GM12891 (cell line): Measurements from ENCODE around the gene TENM3.
A peak's percentile ranks its signal among the peaks of the same experiment; 100 is the strongest.

ENCODE experiments used
- DNase-seq: peaks from one replicate; pipeline ENCODE4 v3.0.0; 2011; ENCODE audit warnings: low spot score; ENCODE audit not compliant: insufficient read length
- FAIRE-seq: peaks from 2 replicates; lab custom pipeline; 2011; peaks lifted over from hg19 to GRCh38; lab: Jason Lieb, UNC
- PAX5 ChIP-seq: IDR thresholded peaks from 2 replicates; pipeline ENCODE4 v1.6.1; 2011; ENCODE audit warnings: low read length, moderate library complexity, mild to moderate bottlenecking; ENCODE audit not compliant: insufficient read depth, severe bottlenecking
- POLR2A ChIP-seq: IDR thresholded peaks from 2 replicates; pipeline ENCODE4 v1.6.1; 2011; ENCODE audit warnings: low read depth, low read length, control low read depth
- POLR2AphosphoS5 ChIP-seq: IDR thresholded peaks from 2 replicates; pipeline ENCODE4 v1.6.1; 2011; ENCODE audit warnings: low read depth, low read length, control low read depth
- POU2F2 ChIP-seq: IDR thresholded peaks from 2 replicates; pipeline ENCODE4 v1.6.1; 2011; ENCODE audit warnings: low read depth, mild to moderate bottlenecking, control low read depth, low read length, moderate library complexity
- SPI1 ChIP-seq: IDR thresholded peaks from 2 replicates; pipeline ENCODE4 v1.6.1; 2011; ENCODE audit warnings: low read depth, low read length, control low read depth
- TAF1 ChIP-seq: IDR thresholded peaks from 2 replicates; pipeline ENCODE4 v1.6.1; 2011; ENCODE audit warnings: low read depth, low read length, control low read depth

The TENM3 gene

GRCh38 chr4:182576601-182577289 lies 333.5 kb downstream of the TENM3 start:
- TF ChIP-seq SPI1 (no peak), POLR2A (no peak), POLR2AphosphoS5 (no peak), POU2F2 (no peak), PAX5 (no peak), TAF1 (no peak)
- FAIRE-seq (no peak), DNase-seq (no peak)

GRCh38 chr4:182577411-182577810 lies 334.2 kb downstream of the TENM3 start:
- FAIRE-seq: no peak
- DNase-seq: no peak
- TF ChIP-seq PAX5: no peak
- no peak for TF ChIP-seq POLR2AphosphoS5
- no peak for TF ChIP-seq SPI1
- TF ChIP-seq POU2F2: no peak
- TF ChIP-seq TAF1: no peak
- TF ChIP-seq POLR2A: no peak

DNA sequence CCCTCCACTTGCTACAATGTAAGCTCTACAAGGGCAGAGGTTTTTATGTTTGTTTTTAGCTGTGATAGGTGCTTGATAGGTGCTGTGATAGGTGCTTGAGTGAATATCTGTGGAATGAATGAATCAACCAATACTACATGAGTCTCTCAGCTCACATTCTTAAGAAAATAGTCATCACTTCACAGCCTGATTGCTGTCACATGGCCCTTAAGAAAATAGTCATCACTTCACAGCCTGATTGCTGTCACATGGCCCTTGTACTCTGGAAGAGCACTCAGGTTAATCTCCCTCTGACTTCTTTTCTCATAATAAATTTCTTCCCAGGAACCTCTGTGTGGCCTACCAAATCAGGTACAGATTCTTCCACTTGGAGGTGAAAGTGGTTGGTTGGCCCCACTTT lies 335.2 kb downstream of the TENM3 start:
- TF ChIP-seq TAF1 (no peak), POLR2AphosphoS5 (no peak), POU2F2 (no peak), SPI1 (no peak), PAX5 (no peak), POLR2A (no peak)
- DNase-seq: no peak
- FAIRE-seq: no peak

DNA sequence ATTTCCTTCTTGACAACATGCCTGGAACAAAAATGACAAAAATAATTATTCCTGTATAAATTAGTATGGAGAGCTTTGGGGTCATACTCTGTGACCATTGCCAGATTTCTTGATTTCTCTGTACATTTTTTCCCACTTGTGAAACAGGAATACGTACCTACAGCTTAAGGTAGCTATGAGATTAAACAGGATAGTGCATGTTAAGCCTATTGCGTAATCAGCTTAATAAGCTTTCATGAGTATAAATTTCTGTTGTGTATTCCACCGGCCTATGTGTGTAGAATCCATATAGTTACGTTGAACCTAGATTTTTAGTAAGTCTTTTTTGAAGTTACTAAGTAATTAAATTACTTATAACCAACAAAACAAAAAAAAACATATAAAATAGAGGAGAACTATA lies 339.0 kb downstream of the TENM3 start:
- no peak for TF ChIP-seq PAX5

GRCh38 chr4:182583703-182584415 lies 340.7 kb downstream of the TENM3 start:
- no peak for DNase-seq
- TF ChIP-seq POLR2A (no peak), POU2F2 (no peak), TAF1 (no peak), PAX5 (no peak), SPI1 (no peak), POLR2AphosphoS5 (no peak)
- no peak for FAIRE-seq

More for the DNA sequence above, 339.0 kb downstream of the TENM3 start:
- FAIRE-seq (no peak), DNase-seq (no peak)

DNA sequence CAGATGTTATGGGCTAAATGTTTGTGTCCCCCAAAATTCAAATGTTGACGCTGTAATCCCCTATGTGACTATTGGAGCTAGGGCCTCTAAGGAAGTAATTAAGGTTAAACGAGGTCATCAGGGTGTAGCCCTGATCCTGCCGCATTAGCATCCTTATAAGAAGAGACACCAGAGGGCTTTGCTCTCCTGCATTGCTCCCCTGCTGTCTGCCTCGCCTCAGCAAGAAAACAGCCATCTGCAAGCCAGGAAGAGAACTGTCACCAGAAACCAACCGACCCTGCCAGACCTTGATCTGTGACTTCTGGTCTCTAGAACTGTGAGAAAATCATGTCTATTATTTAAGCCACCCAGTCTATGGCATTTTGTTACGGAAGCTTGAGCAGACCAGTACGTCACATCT lies 342.1 kb downstream of the TENM3 start:
- DNase-seq: no peak
- FAIRE-seq: no peak
- no peak for TF ChIP-seq SPI1
- no peak for TF ChIP-seq PAX5
- TF ChIP-seq POLR2AphosphoS5: no peak

DNA sequence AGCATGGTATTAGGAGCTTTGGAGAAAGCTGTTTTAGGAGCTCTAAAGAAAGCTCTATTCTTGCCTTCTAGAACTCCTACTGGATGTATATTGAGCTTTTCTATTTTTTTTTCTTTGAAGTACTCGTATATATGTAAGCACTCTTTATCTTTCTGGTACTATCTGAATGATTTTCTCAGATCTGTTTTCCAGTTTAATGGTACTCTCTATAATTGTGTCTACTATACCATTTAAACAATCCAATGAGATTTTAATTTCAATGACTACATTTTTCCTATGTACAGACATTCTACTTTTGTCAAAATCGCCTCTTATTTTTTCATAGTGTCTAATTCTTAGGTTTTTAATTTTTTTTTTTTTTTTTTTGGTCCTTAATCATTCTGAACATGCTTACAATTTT lies 345.9 kb downstream of the TENM3 start:
- FAIRE-seq: no peak
- TF ChIP-seq TAF1 (no peak), POLR2A (no peak), POU2F2 (no peak), PAX5 (no peak), POLR2AphosphoS5 (no peak), SPI1 (no peak)
- no peak for DNase-seq

- DNase-seq: no peak
- FAIRE-seq: no peak
- no peak for TF ChIP-seq POLR2AphosphoS5
- no peak for TF ChIP-seq POLR2A
Observed at GRCh38 chr4:182593402-182593801, 350.2 kb downstream of the TENM3 start.

GRCh38 chr4:182593864-182594263 lies 350.7 kb downstream of the TENM3 start:
- FAIRE-seq (no peak), DNase-seq (no peak)
- no peak for TF ChIP-seq SPI1
- TF ChIP-seq POU2F2: no peak
- TF ChIP-seq POLR2A: no peak
- TF ChIP-seq TAF1: no peak
- TF ChIP-seq POLR2AphosphoS5: no peak
- TF ChIP-seq PAX5: no peak

DNA sequence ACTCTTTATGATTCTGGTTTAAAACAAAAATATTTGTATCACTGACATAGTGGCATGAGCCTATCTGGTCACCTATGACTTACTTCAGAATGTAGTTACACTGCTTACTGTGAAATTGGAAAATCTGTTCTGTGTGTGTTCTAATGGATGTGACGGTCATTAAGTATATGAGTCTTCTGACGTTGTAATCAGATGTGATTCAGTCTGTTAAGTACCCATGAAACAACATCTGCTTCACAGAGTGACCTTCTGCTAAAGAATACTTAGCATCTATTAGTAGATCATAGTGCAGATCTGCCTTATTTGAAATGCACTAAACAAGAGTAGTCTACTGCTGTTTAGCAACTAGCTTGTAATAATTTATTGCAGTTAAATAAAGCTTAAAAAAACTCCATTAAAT lies 356.9 kb downstream of the TENM3 start:
- FAIRE-seq (peak; percentile 35), DNase-seq (no peak)
- TF ChIP-seq TAF1 (no peak), POU2F2 (no peak), SPI1 (no peak), POLR2A (no peak), POLR2AphosphoS5 (no peak), PAX5 (no peak)

- FAIRE-seq (no peak), DNase-seq (no peak)
- TF ChIP-seq SPI1 (no peak), POU2F2 (no peak), PAX5 (no peak), POLR2A (no peak), TAF1 (no peak), POLR2AphosphoS5 (no peak)
Observed at GRCh38 chr4:182600856-182601255, 357.7 kb downstream of the TENM3 start.
